Panc1 (cell line): ENCODE measurements around the gene CST5. TPM values are rescaled to one million over a fixed set of nuclear protein-coding genes. Genes with fewer than 3 reads are reported as not detected.
"Not testable (repeated sequence)": the region's sequence is repeated elsewhere in the genome, so short reads cannot be mapped to it uniquely, and the experiment has no call there.

Experiments used
- ATAC-seq: fragments of 200-7000 bp; cut with Tn5 transposase; 2 replicates; pipeline ENCODE4 v1.9.1; 2020; ENCODE audit warnings: mild to moderate bottlenecking, moderate library complexity
- BruUV-seq: library from RNA; stranded (reverse); fragments of 400-500 nt; replicated peaks from 2 replicates; lab custom pipeline; 2021; lab: Mats Ljungman, UMichigan
- CTCF ChIA-PET: fragments of 300-600 bp; sonication (Branson Sonifier 250); formaldehyde crosslinking; loops from one replicate; lab custom pipeline; 2022; ENCODE audit warnings: antibody characterized with exemption; lab: Charles Lee
- POLR2A ChIA-PET: fragments of 300-600 bp; sonication (Branson Sonifier 250); formaldehyde crosslinking; loops from one replicate; lab custom pipeline; 2022; ENCODE audit warnings: antibody characterized with exemption; lab: Charles Lee
- DNase-seq: peaks from one replicate; pipeline ENCODE4 v3.0.0-alpha.2; 2010; ENCODE audit warnings: low read depth, low spot score
- H3K27ac ChIP-seq: 2 replicates; pipeline ENCODE4 v1.5.1; 2011; ENCODE audit warnings: mild to moderate bottlenecking, low read length, inconsistent platforms
- H3K27me3 ChIP-seq: fragments of 200-500 bp; sonication (Bioruptor generic); 2 replicates; pipeline ENCODE4 v1.6.0; 2014; ENCODE audit warnings: low read length, inconsistent platforms; ENCODE audit not compliant: control insufficient read depth, insufficient read depth
- H3K36me3 ChIP-seq: fragments of 200-500 bp; sonication (Bioruptor generic); 2 replicates; pipeline ENCODE4 v1.5.1; 2014; ENCODE audit warnings: inconsistent platforms, mild to moderate bottlenecking, low read length, moderate library complexity; ENCODE audit not compliant: control insufficient read depth, insufficient read depth
- H3K4me1 ChIP-seq: 2 replicates; pipeline ENCODE4 v1.5.1; 2011; ENCODE audit warnings: inconsistent platforms, mild to moderate bottlenecking, low read length, moderate library complexity; ENCODE audit not compliant: control insufficient read depth, insufficient read depth
- H3K4me3 ChIP-seq, 2 experiments: 2 replicates each; pipeline ENCODE4 v1.5.1; 2011 to 2012; ENCODE audit warnings: low read depth in 2 of 2, low read length in 2 of 2, mild to moderate bottlenecking in 2 of 2, inconsistent platforms in 1 of 2, moderate library complexity in 1 of 2
- H3K9me3 ChIP-seq: fragments of 200-500 bp; sonication (Bioruptor generic); 2 replicates; pipeline ENCODE4 v1.5.1; 2014; ENCODE audit warnings: low read depth, mild to moderate bottlenecking, inconsistent platforms, low read length, moderate library complexity; ENCODE audit not compliant: control insufficient read depth, insufficient read depth
- CTCF ChIP-seq: fragments of 450-650 bp; IDR thresholded peaks from 2 replicates; pipeline ENCODE4 v1.5.1; 2017; ENCODE audit warnings: mild to moderate bottlenecking
- POLR2AphosphoS5 ChIP-seq: IDR thresholded peaks from 2 replicates; pipeline ENCODE4 v1.6.1; 2012; ENCODE audit warnings: mild to moderate bottlenecking, low read depth, low read length, moderate library complexity
- REST ChIP-seq, 2 experiments: IDR thresholded peaks; 2 replicates each; pipeline ENCODE4 v1.6.1; 2011 to 2012; ENCODE audit warnings: low read depth in 2 of 2, control low read depth in 1 of 2, low read length in 1 of 2, mild to moderate bottlenecking in 1 of 2, moderate library complexity in 1 of 2; ENCODE audit not compliant: insufficient read depth in 1 of 2
- SIN3A ChIP-seq: IDR thresholded peaks from 2 replicates; pipeline ENCODE4 v1.6.1; 2012; ENCODE audit warnings: low read depth, mild to moderate bottlenecking, low read length, moderate library complexity, borderline replicate concordance; ENCODE audit not compliant: insufficient read depth
- TCF7L2 ChIP-seq: IDR thresholded peaks from 2 replicates; pipeline ENCODE4 v1.6.1; 2011; ENCODE audit warnings: mild to moderate bottlenecking, low read depth, low read length, inconsistent platforms
- in situ Hi-C: cut with HindIII; loops from 2 replicates; pipeline ENCODE4 v1.10.0; 2016; ENCODE audit warnings: low sequenced_read_pairs, low pct_unique_long_range_greater_than_20kb
- intact Hi-C: fragments of 100-400 bp; cut with micrococcal nuclease; formaldehyde crosslinking; loops from one replicate; pipeline ENCODE4 v1.10.0; 2022; ENCODE audit not compliant: unreplicated experiment
- total RNA-seq: library from RNA; stranded (reverse); gene quantifications from one replicate; pipeline ENCODE4 v1.2.1, GENCODE V29; 2021; ENCODE audit not compliant: unreplicated experiment

Gene CST5
- total RNA-seq, 1 experiment from 2014 or later: not detected

GRCh38 chr20:23909390-23909789, 29.8 kb upstream of the CST5 start:
- ATAC-seq (no peak), DNase-seq (no peak)
- ChIA-PET POLR2A (no interaction called here), CTCF (no interaction called here)
- no peak overlapping the region for H3K4me3 ChIP-seq
- no peaks in the 10 kb centered on the region for H3K9me3 ChIP-seq
- no peak for TF ChIP-seq CTCF
- no peak for TF ChIP-seq POLR2AphosphoS5
- no peak for TF ChIP-seq SIN3A
- TF ChIP-seq TCF7L2: no peak
- no peak for TF ChIP-seq REST (IDR thresholded peaks at IDR 0.05; ENCODE audit: insufficient read depth in 1 of 2, low read depth in 2 of 2, low read length in 1 of 2)
- no peak overlapping the region for H3K27ac ChIP-seq
- intact Hi-C loops: no loop called here
- H3K36me3 ChIP-seq: no peaks in the 10 kb centered on the region
- no peaks in the 10 kb centered on the region for H3K4me1 ChIP-seq
- BruUV-seq: no TSS peak
- in situ Hi-C loops: no loop called here
- H3K27me3 ChIP-seq: no peaks in the 10 kb centered on the region

GRCh38 chr20:23907579-23907978, 28.0 kb upstream of the CST5 start:
- POLR2A ChIA-PET: no interaction called here
- CTCF ChIA-PET: no interaction called here
- Histone ChIP-seq H3K9me3 (no peaks in the 10 kb centered on the region), H3K36me3 (no peaks in the 10 kb centered on the region), H3K27me3 (no peaks in the 10 kb centered on the region), H3K27ac (no peak overlapping the region), H3K4me1 (no peaks in the 10 kb centered on the region), H3K4me3 (no peak overlapping the region)
- DNase-seq (no peak), ATAC-seq (no peak)
- BruUV-seq: no TSS peak
- TF ChIP-seq CTCF (no peak), SIN3A (no peak), REST (IDR thresholded peaks at IDR 0.05; ENCODE audit: insufficient read depth in 1 of 2, low read depth in 2 of 2, low read length in 1 of 2) (no peak), TCF7L2 (no peak), POLR2AphosphoS5 (no peak)
- in situ Hi-C loops (no loop called here), intact Hi-C loops (no loop called here)

GRCh38 chr20:23902396-23902795, 22.8 kb upstream of the CST5 start:
- intact Hi-C loops, H3K27ac ChIP-seq, H3K9me3 ChIP-seq, ATAC-seq, H3K4me1 ChIP-seq, DNase-seq, H3K4me3 ChIP-seq, in situ Hi-C loops, H3K36me3 ChIP-seq, POLR2A ChIA-PET, BruUV-seq, H3K27me3 ChIP-seq, CTCF ChIA-PET: not testable (repeated sequence)

GRCh38 chr20:23890867-23891266, 11.3 kb upstream of the CST5 start:
- H3K4me1 ChIP-seq, H3K27me3 ChIP-seq, H3K9me3 ChIP-seq, CTCF ChIA-PET, POLR2A ChIA-PET, in situ Hi-C loops, BruUV-seq, ATAC-seq, H3K27ac ChIP-seq, H3K36me3 ChIP-seq, H3K4me3 ChIP-seq, DNase-seq: not testable (repeated sequence)
- intact Hi-C loops: loop anchor here (5.0 kb wide), 1 partner anchor 106 kb away; no protein-coding TSS in a partner anchor
